ENCODE data around the gene ANGPTL8. TPM values are rescaled to one million over a fixed set of nuclear protein-coding genes. Genes with fewer than 3 reads are reported as not detected.
A peak's percentile ranks its signal among the peaks of the same experiment; 100 is the strongest.

ANGPTL8 gene
- polyA plus RNA-seq, 1 experiment: not detected

DNA sequence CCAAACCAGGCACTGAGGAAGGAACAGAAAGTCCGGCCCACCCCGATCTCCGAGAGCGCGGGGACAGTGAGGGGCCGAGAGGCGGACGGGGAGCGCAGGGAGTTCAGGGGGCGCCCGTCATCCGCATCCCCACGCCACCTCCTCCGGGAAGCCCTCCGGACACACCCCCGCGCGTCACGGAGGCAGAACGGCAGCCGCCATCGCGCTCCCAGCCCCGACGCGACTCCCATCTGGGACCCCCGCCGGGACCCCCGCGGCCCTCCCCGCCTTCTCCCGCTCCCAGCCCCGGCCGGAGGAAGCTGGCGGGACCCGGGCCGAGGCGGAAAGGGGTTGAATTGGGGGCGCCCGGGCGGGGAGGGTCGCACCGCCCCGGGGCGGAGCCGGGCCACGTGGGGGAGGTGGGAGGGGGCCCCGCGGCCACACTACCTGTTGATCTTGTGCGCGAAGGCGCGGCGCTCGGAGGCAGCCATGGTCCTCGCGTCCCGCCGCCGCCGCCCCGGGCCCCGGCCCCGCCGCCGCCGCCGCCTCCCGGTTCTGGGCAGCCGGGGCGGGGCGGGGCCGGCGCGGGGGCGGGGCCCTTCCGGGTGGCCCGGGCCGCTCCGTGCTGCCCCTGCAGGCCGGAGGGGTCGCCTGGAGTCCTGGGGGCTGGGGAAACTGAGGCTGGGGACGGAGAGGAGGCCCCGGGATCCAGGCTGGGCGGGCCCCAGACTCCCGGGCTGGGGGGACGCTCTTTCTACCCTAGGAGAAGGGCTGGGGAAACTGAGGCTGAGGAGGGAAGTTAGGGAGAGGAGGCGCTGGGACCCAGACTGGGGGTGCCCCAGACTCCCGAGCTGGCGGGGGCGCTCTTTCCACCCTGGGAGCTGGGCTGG lies 22.8 kb downstream of the ANGPTL8 start, which contains the start of gene DOCK6:
Gene DOCK6 (minus strand): TSS at position 554 of the 869 bp plus-strand sequence. CDS start 84 bp downstream, at position 470.
- ChIA-PET CTCF (interaction anchor here (0.5 to 1.3 kb wide), 5 partner anchors 8 to 220 kb away, joined by 3 to 6 read pairs (median 4); no protein-coding TSS in a partner anchor), POLR2A (no interaction called here)
- Histone ChIP-seq H3K4me3 (ENCODE audit: low read depth, low read length) (peak within 1 kb of the TSS; percentile 79), H3K27me3 (ENCODE audit: control insufficient read depth, insufficient read depth, low read length) (no peaks in the 10 kb centered on the region), H3K9me3 (ENCODE audit: control insufficient read depth, insufficient read depth, low read length) (no peaks in the 10 kb centered on the region), H3K27ac (ENCODE audit: low read depth, low read length) (no peak within 1 kb of the TSS)
- no peak for DNase-seq (ENCODE audit: low read depth, low spot score)
- TF ChIP-seq, protein P1, sequence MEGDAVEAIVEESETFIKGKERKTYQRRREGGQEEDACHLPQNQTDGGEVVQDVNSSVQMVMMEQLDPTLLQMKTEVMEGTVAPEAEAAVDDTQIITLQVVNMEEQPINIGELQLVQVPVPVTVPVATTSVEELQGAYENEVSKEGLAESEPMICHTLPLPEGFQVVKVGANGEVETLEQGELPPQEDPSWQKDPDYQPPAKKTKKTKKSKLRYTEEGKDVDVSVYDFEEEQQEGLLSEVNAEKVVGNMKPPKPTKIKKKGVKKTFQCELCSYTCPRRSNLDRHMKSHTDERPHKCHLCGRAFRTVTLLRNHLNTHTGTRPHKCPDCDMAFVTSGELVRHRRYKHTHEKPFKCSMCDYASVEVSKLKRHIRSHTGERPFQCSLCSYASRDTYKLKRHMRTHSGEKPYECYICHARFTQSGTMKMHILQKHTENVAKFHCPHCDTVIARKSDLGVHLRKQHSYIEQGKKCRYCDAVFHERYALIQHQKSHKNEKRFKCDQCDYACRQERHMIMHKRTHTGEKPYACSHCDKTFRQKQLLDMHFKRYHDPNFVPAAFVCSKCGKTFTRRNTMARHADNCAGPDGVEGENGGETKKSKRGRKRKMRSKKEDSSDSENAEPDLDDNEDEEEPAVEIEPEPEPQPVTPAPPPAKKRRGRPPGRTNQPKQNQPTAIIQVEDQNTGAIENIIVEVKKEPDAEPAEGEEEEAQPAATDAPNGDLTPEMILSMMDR (IDR thresholded peaks at IDR 0.05; ENCODE audit: low read depth, low read length): peak; percentile 46

DNA sequence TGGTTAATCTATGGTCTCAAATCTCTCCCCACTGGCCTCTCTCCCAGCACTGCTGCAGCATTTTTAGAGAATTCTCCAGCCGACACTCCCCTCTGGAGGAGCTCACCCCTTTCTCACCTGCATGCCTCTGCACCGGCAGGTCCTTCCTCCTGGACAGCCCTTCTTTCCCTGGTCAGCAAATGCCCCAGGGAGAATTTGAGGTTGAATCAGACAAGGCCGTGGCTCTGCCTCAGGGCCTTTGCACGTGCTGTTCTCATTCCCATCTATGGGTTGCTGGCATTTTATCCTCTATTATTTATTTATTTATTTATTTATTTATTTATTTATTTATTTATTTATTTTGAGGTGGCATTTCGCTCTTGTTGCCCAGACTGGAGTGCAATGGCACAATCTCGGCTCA lies 24.3 kb downstream of the ANGPTL8 start:
- POLR2A ChIA-PET: no interaction called here
- Histone ChIP-seq H3K27ac (ENCODE audit: low read depth, low read length) (no peak overlapping the region), H3K27me3 (ENCODE audit: control insufficient read depth, insufficient read depth, low read length) (no peaks in the 10 kb centered on the region), H3K9me3 (ENCODE audit: control insufficient read depth, insufficient read depth, low read length) (no peaks in the 10 kb centered on the region), H3K4me3 (ENCODE audit: low read depth, low read length) (no peak overlapping the region)
- no peak for DNase-seq (ENCODE audit: low read depth, low spot score)
- TF ChIP-seq, protein P1 (IDR thresholded peaks at IDR 0.05; ENCODE audit: low read depth, low read length): no peak
- CTCF ChIA-PET: no interaction called here

DNA sequence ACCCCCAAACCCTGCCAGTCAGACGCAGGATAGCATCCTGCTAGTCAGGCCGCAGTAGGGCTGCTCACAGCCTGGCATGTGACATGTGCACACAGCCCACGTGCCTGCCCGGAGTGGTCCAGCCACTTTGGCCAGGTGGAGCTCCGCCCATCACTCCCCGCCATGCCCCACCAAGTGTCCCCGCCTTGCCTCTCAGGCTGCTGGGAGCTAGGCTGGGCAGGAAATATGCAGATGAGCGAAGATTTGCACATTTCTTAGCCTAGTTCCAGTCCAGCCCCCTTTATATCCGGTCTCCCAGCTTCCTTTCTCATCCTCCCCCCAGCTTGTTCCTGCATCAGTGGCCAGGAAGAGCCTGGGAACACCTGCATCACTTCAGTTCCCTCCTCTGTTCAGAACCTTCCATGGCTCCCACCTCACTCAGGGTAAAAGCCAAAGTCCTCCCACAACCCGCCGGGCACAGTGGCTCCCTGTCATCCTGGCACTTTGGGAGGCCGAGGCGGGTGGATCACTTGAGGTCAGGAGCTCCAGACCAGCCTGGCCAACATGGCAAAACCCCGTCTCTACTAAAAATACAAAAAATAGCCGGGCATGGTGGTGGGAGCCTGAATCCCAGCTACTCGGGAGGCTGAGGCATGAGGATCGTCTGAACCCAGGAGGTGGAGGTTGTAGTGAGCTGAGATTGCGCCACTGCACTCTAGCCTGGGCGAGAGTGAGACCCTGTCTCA lies 25.2 kb downstream of the ANGPTL8 start:
- Histone ChIP-seq H3K4me3 (ENCODE audit: low read depth, low read length) (no peak overlapping the region), H3K27me3 (ENCODE audit: control insufficient read depth, insufficient read depth, low read length) (no peaks in the 10 kb centered on the region), H3K9me3 (ENCODE audit: control insufficient read depth, insufficient read depth, low read length) (no peaks in the 10 kb centered on the region), H3K27ac (ENCODE audit: low read depth, low read length) (no peak overlapping the region)
- CTCF ChIA-PET: interaction anchor here (0.6 kb wide), 1 partner anchor 119 kb away, joined by 3 read pairs; no protein-coding TSS in a partner anchor
- TF ChIP-seq, protein P1 (IDR thresholded peaks at IDR 0.05; ENCODE audit: low read depth, low read length): no peak
- DNase-seq (ENCODE audit: low read depth, low spot score): no peak
- POLR2A ChIA-PET: no interaction called here

DNA sequence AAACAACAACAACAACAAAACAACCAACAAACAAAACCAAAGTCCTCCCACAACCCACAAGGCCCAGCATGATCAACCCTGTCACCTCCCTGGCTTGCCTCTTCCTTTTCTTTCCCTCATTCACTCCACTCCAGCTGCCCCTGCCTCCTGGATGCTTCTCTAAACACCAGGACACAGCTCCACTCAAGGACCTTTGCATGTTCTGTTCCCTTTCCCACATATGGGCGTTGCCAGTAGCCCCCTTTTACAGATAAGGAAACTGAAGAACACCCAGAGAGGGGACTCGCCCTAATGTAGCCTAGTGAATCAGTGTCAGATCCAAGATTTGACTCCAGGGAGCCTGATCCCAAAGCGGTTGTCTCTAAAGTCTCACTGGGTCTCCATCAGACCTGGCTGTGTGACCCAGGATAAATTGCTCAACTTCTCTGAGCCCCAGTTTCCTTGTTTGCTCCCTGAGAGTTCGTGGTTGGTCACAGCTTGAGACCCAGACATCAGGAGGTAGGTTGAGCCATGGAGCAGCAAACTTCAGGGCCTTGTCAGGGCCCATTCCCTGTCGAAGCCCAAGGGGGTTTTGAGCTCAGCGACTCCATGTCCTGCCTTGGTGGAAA lies 25.9 kb downstream of the ANGPTL8 start:
- Histone ChIP-seq H3K9me3 (ENCODE audit: control insufficient read depth, insufficient read depth, low read length) (no peaks in the 10 kb centered on the region), H3K27ac (ENCODE audit: low read depth, low read length) (no peak overlapping the region), H3K27me3 (ENCODE audit: control insufficient read depth, insufficient read depth, low read length) (no peaks in the 10 kb centered on the region), H3K4me3 (ENCODE audit: low read depth, low read length) (no peak overlapping the region)
- no peak for DNase-seq (ENCODE audit: low read depth, low spot score)
- TF ChIP-seq, protein P1 (IDR thresholded peaks at IDR 0.05; ENCODE audit: low read depth, low read length): no peak
- CTCF ChIA-PET: interaction anchor here (0.6 kb wide), 1 partner anchor 118 kb away, joined by 3 read pairs; no protein-coding TSS in a partner anchor
- POLR2A ChIA-PET: interaction anchor here (0.5 kb wide), 1 partner anchor 1406 kb away, joined by 3 read pairs; no protein-coding TSS in a partner anchor
